CD4-positive, alpha-beta T cell treated with Interleukin-1 beta for 1 hour (primary cell): ENCODE results near the gene SNCAIP.
"Not testable (repeated sequence)": the region's sequence is repeated elsewhere in the genome, so short reads cannot be mapped to it uniquely, and the experiment has no call there.

Source experiments
- DNase-seq, 2 donors: peaks; one replicate each; pipeline ENCODE4 v3.0.0-alpha.2; 2020 to 2022

Gene SNCAIP

GRCh38 chr5:122470365-122470764 lies 158.3 kb downstream of the SNCAIP start:
- no peak for DNase-seq

- no peak for DNase-seq
Observed at GRCh38 chr5:122471031-122471751, 159.2 kb downstream of the SNCAIP start.

DNA sequence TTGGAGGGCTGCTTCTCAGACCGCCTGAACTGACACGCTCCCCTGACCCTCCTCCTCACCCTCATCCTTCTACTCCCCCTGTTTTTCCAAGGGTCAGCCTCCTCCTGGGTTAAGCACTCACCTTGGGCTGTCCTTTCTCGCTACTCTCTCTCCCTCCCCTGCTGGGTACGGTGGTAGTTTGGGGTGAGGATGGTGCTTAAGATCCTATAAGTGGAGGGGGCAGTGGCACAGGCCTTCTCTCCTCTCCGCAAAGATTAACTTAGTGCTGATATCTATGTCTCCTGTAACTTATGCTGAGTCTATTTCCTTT lies 159.7 kb downstream of the SNCAIP start:
- DNase-seq, result no peak

DNA sequence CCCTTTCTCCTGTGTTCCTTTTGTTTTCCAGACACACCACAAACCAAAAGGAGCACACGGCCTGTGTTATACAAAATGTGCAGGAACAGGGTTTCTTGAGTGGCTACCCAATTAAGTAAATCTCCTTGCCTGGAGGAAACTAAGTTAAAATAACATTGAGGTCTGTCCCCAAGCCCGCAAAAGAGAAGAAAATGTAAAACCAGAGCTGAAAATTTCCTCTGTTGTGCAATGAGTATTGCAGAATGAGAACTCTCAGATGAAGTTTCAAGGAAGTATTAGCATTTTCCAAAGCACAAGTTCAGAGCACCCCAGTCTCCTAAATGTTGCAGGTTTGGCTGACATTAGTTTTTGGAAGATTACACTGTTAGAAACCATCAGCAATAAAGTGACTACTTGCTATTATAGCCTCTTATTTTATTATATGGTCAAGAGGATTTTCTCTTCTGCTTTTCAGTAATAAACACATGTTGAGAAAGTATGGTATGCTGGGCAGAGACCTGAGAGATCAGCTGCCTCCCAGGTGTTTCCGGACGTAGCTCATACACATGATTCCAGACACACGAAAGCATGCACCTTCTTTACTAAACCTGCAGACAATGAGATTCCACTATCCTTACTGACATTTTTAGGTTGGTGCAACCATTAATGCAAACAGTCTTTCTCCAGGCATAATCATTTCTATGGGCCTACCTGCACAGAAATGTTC lies 161.3 kb downstream of the SNCAIP start:
- DNase-seq, result no peak

DNA sequence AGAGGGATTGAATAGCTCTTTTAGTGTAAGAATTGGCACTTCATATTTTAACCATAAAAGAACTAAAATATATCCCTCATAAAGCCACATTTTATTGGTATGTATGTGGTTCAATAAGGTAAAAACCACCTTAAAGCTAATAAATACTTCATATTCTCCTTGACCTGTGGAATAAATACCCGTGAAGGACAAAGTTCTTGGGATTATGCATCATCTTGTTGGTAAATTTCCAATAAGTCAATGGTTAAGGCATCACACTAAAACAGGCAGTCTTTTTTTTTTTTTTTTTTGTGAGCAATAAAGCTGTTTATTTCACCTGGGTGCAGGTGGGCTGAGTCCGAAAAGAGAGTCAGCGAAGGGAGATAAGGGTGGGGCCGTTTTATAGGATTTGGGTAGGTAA lies 161.9 kb downstream of the SNCAIP start:
- DNase-seq, result no peak

DNA sequence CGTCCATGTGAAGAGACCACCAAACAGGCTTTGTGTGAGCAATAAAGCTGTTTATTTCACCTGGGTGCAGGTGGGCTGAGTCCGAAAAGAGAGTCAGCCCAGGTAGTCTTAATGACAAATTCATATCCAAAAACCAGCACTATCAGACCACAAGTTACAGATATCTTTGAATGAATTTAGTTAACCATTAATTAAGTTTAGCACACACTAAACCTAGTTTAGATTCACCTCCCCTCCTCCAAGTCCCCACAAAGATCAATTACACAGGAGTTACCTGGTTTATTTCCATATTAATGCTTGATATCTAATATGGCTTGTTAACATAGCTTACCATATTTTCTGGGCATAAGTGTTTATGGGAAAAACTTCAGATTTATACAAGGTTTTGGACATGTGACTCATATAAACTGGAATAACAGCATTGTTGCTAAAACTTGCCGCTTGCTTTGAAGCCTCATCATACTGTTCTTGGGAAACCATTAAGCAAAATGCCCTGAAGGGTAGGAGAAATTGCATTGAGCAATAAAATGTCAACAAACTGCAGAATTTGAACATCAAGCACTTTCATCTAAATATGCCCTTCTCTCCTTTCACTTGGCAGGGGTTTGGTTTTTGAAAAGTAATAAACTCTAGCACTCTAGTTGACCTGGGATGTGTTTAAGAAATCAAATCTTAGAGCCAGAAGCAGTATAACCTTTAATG lies 166.9 kb downstream of the SNCAIP start:
- no peak for DNase-seq

GRCh38 chr5:122480146-122480545 lies 168.1 kb downstream of the SNCAIP start:
- no peak for DNase-seq

- no peak for DNase-seq
Observed at GRCh38 chr5:122484103-122484502, 172.1 kb downstream of the SNCAIP start.

DNA sequence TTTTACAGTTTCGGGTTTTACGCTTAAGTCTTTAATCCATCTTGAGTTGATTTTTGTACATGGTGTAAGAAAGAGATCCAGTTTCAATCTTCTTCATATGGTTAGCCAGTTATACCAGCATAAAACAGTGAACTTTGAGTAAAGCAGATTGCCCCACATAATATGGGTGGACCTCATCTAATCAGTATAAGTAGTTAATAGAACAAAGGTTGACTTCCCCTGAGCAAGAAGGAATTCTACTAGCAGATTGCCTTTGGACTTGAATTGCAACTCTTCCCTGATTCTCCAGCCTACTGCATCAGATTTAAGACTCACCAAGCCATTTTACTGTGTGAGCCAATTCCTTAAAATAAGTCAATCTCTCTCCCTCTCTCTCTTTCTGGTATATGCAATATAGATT lies 173.2 kb downstream of the SNCAIP start:
- DNase-seq, result no peak

DNA sequence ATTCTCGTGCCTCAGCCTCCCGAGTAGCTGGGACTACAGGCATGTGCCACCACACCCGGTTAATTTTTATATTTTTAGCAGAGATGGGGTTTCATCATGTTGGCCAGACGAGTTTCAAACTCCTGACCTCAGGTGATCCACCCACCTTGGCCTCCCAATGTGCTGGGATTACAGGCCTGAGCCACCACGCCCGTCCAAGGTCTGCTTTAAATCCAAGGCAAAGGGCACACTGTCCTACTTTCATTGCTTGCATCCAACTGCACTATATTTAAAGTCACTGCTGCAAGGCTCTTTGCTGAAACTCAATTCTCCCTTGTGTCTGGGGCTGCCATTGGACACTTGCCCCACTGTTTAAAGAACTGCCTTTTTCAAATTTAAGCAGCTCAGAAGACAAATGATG lies 174.6 kb downstream of the SNCAIP start:
- DNase-seq, result not testable (repeated sequence)

GRCh38 chr5:122490718-122491117 lies 178.7 kb downstream of the SNCAIP start:
- no peak for DNase-seq

- no peak for DNase-seq
Observed at GRCh38 chr5:122492675-122493074, 180.6 kb downstream of the SNCAIP start.

- DNase-seq, result no peak
Observed at GRCh38 chr5:122493091-122494021, 181.3 kb downstream of the SNCAIP start.

- DNase-seq, result no peak
Observed at GRCh38 chr5:122494109-122494508, 182.1 kb downstream of the SNCAIP start.

DNA sequence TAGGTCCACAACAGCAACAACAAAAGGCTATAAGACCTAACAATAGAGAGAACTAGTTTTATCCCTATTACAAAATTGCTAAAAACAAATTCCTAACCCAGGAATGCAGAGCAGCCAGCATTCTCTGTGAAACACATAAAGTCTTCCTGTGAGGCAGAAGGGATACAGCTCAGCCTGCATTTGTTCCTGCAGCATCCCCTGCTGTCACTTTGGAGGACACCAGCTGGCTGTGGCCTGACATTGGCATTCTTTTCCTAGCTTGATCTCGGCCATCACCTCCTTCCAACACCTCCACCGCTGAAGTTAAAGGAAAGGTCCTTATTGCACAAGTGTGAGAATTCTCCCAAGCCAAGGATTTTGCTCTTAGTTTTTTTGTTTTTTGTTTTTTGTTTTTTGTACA lies 186.1 kb downstream of the SNCAIP start:
- DNase-seq, result no peak

DNA sequence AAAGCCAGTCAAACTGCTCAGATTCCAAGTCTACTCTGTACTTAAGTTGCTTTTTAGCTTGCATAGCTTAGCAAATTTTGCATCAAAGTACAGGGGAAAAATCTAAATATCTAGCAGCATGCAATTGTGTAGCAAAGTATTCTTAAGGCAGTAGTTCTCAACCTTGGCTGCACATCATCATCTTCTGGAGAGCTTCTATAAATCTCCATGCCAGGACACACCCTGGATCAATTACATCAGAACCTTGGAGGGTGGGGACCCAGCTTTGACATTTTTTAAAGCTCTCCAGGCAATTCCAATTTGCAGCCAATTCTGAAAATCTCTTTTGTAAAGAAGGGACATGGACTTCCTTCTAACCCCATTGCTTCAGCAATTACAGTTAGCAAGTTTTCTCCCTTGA lies 187.5 kb downstream of the SNCAIP start:
- no peak for DNase-seq

- DNase-seq, result no peak
Observed at GRCh38 chr5:122500245-122501088, 188.4 kb downstream of the SNCAIP start.

DNA sequence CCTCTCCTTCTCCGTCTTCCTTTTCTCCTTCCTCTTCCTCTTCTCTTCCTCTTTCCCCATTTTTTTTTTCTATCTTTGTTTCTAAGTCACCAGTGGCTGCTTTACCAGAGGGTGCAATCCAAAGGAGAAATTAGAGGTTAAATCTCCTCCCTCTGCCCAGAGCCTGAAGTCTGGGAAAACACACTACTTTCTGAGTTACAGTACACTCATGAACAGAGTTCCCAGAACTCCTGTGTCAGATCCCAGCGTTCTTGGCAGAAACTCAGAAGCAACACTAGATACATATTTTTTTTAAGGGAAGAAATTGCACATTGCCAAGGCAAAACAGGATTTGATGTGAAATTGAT lies 189.0 kb downstream of the SNCAIP start:
- DNase-seq, result no peak

DNA sequence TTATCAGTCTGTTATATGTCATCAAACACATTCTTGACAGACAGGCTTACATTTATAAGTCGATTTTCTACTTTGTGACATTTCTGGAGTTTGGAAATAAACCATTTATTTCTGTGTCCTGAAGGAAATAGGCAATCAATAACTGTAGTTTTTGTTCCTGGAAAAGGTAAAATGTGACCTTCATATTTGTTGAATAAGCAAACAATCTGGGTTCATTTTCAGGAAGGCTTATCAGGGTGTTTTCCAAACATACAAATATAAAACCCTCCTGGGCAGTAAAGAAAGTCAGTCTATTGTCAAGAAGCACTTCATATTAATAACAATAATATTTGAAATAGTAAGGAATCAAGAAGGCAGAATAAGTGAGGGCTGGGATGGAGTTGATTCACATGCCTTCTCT lies 195.0 kb downstream of the SNCAIP start:
- DNase-seq, result no peak

GRCh38 chr5:122507581-122507980 lies 195.5 kb downstream of the SNCAIP start:
- DNase-seq, result no peak

GRCh38 chr5:122508623-122509022 lies 196.6 kb downstream of the SNCAIP start:
- DNase-seq, result no peak
